MM.1S (cell line): ENCODE results near the gene ARL8B.
A peak's percentile ranks its signal among the peaks of the same experiment; 100 is the strongest.

Source experiments
- DNase-seq: peaks from one replicate; pipeline ENCODE4 v3.0.0-alpha.2; 2015
- H2AFZ ChIP-seq: fragments of 300-600 bp; sonication (generic); 2 replicates; pipeline ENCODE4 v1.6.0; 2016; ENCODE audit warnings: antibody characterized with exemption, low read length
- H3F3A ChIP-seq: fragments of 300-600 bp; sonication (generic); 2 replicates; pipeline ENCODE4 v1.6.1; 2016; ENCODE audit warnings: mild to moderate bottlenecking, antibody characterized with exemption, low read length, moderate library complexity, mixed read lengths; ENCODE audit not compliant: insufficient read depth
- H3K27ac ChIP-seq: fragments of 300-600 bp; sonication (generic); 2 replicates; pipeline ENCODE4 v1.5.1; 2016; ENCODE audit warnings: mild to moderate bottlenecking, low read length
- H3K27me3 ChIP-seq: fragments of 300-600 bp; sonication (generic); replicated peaks from 2 replicates; pipeline ENCODE4 v1.6.0; 2016; ENCODE audit warnings: low read length; ENCODE audit not compliant: insufficient read depth
- H3K36me3 ChIP-seq: fragments of 300-600 bp; sonication (generic); replicated peaks from 2 replicates; pipeline ENCODE4 v1.6.1; 2016; ENCODE audit warnings: mild to moderate bottlenecking, low read length, mixed read lengths; ENCODE audit not compliant: insufficient read depth
- H3K4me1 ChIP-seq: fragments of 300-600 bp; sonication (generic); 2 replicates; pipeline ENCODE4 v1.6.1; 2016; ENCODE audit warnings: low read length, mixed read lengths
- H3K4me2 ChIP-seq: fragments of 300-600 bp; sonication (generic); 2 replicates; pipeline ENCODE4 v1.6.0; 2016; ENCODE audit warnings: low read depth, low read length
- H3K4me3 ChIP-seq: fragments of 300-600 bp; sonication (generic); 2 replicates; pipeline ENCODE4 v1.5.1; 2016; ENCODE audit warnings: low read length, mixed read lengths
- H3K79me2 ChIP-seq: fragments of 300-600 bp; sonication (generic); 2 replicates; pipeline ENCODE4 v1.6.1; 2016; ENCODE audit warnings: mixed run types, low read length, mixed read lengths
- H3K9ac ChIP-seq: fragments of 300-600 bp; sonication (generic); 2 replicates; pipeline ENCODE4 v1.6.1; 2016; ENCODE audit warnings: low read length, mixed read lengths
- H3K9me2 ChIP-seq: fragments of 300-600 bp; sonication (generic); replicated peaks from 2 replicates; pipeline ENCODE4 v1.6.1; 2016; ENCODE audit warnings: mild to moderate bottlenecking, low read length, mixed read lengths; ENCODE audit not compliant: insufficient read depth
- H3K9me3 ChIP-seq: fragments of 300-600 bp; sonication (generic); replicated peaks from 2 replicates; pipeline ENCODE4 v1.6.1; 2016; ENCODE audit warnings: mild to moderate bottlenecking, low read length, mixed read lengths; ENCODE audit not compliant: insufficient read depth
- H4K20me1 ChIP-seq: fragments of 300-600 bp; sonication (generic); 2 replicates; pipeline ENCODE4 v1.6.1; 2016; ENCODE audit warnings: mild to moderate bottlenecking, low read length, moderate library complexity, mixed read lengths; ENCODE audit not compliant: insufficient read depth
- CTCF ChIP-seq: fragments of 300-600 bp; sonication (generic); IDR thresholded peaks from 2 replicates; pipeline ENCODE4 v1.5.1; 2016; ENCODE audit warnings: antibody characterized with exemption, low read length, mixed read lengths
- EZH2 ChIP-seq: fragments of 300-600 bp; sonication (generic); optimal IDR thresholded peaks from 2 replicates; pipeline ENCODE3; 2017; ENCODE audit warnings: low read depth, mild to moderate bottlenecking, antibody characterized with exemption, low read length, mixed read lengths
- EZH2phosphoT487 ChIP-seq: fragments of 300-600 bp; sonication (generic); IDR thresholded peaks from 2 replicates; pipeline ENCODE4 v1.6.1; 2018; ENCODE audit warnings: antibody characterized with exemption, low read length

The ARL8B gene

DNA sequence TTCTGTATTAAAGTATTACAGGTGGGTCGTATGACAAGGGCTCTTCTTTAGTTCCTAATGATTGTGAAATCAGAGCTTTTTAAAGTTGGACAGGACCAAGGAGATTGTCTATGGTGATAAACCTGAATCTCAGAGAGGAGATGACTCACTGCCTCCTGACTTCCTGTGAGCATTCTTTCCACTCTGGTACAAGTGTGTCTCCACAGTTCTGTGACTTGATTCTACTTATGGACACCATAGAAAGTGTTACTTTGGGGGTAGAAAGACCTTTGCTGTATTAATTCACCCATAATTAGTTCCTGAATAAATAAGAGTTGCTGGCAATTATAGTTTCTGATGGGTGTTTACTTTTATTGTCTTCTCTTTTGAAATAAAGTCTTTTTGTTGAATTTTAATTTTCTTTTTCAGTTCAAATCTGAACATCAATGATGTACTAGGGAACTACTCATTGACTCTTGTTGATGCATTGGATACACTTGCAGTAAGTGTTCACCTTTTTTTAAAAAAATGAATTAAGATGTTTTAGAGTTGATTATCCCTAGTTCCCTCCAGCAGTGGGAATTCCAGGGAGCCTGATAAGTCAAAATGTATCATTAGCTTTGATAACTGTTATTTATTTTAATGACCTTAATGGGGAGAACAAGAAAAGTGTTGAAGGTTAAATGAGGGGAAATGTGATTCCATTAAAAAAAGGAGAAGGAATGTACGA, 72.9 kb downstream of the ARL8B start:
- peaks cover 78% of the 10 kb centered on the region for H3K4me1 ChIP-seq
- peak overlapping the region; percentile 98 for H3K27ac ChIP-seq
- peak overlapping the region; percentile 70 for H3K9ac ChIP-seq
- H3F3A ChIP-seq = peaks cover 97% of the 10 kb centered on the region
- H3K4me3 ChIP-seq = no peak overlapping the region
- H3K36me3 ChIP-seq = peaks cover 8% of the 10 kb centered on the region; the same call in 1 of the 2 replicates
- TF ChIP-seq EZH2 (no peak), CTCF (no peak), EZH2phosphoT487 (no peak)
- no peak overlapping the region for H2AFZ ChIP-seq
- H3K9me2 ChIP-seq = no peaks in the 10 kb centered on the region
- no peaks in the 10 kb centered on the region for H3K27me3 ChIP-seq
- H3K79me2 ChIP-seq = peaks cover 89% of the 10 kb centered on the region
- H3K9me3 ChIP-seq = no peaks in the 10 kb centered on the region
- peak overlapping the region; percentile 66 for H3K4me2 ChIP-seq
- no peaks in the 10 kb centered on the region for H4K20me1 ChIP-seq
- DNase-seq = peak; percentile 73

DNA sequence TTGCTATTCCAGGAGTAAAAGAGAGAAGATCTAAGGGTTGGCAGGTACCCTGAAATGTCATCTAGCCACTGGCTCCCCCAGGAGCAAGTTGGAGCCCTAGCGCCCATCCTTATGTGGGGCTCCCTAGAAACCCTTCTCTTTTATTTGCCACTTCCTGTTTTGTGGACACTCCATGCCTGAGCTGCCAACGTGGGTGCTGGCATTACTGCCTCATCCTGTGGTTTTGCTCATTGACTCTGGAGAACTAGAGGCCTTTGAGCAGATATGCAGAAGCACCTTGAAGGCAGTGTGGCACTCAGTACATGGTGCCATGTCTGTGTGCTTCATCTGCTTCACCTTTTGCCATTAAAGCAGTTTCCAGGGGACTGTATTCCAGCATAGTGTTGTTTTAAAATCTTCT, 73.5 kb downstream of the ARL8B start:
- Histone ChIP-seq H3K4me3 (no peak overlapping the region), H3K9ac (peak overlapping the region; percentile 70; the same call in 1 of the 2 replicates), H3K4me1 (peaks cover 84% of the 10 kb centered on the region), H3K9me2 (no peaks in the 10 kb centered on the region), H3K4me2 (peak overlapping the region; percentile 66), H3K36me3 (peaks cover 8% of the 10 kb centered on the region), H3K27me3 (no peaks in the 10 kb centered on the region), H4K20me1 (no peaks in the 10 kb centered on the region), H2AFZ (no peak overlapping the region), H3K79me2 (peaks cover 89% of the 10 kb centered on the region), H3K27ac (peak overlapping the region; percentile 98), H3K9me3 (no peaks in the 10 kb centered on the region), H3F3A (peaks cover 90% of the 10 kb centered on the region)
- no peak for TF ChIP-seq CTCF
- peak; percentile 42 for DNase-seq

- H3K36me3 ChIP-seq = peaks cover 13% of the 10 kb centered on the region
- H3K27ac ChIP-seq = peak overlapping the region; percentile 98
- peak; percentile 19 for DNase-seq
- H3K9me2 ChIP-seq = no peaks in the 10 kb centered on the region
- peak overlapping the region; percentile 12 for H3K4me3 ChIP-seq
- peaks cover 89% of the 10 kb centered on the region for H3K79me2 ChIP-seq
- no peaks in the 10 kb centered on the region for H3K27me3 ChIP-seq
- H3K4me2 ChIP-seq = peak overlapping the region; percentile 66; the same call in 1 of the 2 replicates
- H3K9ac ChIP-seq = peak overlapping the region; percentile 70
- no peaks in the 10 kb centered on the region for H3K9me3 ChIP-seq
- peaks cover 86% of the 10 kb centered on the region for H3K4me1 ChIP-seq
- no peak overlapping the region for H2AFZ ChIP-seq
- H4K20me1 ChIP-seq = no peaks in the 10 kb centered on the region
- peaks cover 76% of the 10 kb centered on the region for H3F3A ChIP-seq
- TF ChIP-seq EZH2phosphoT487 (no peak), CTCF (no peak), EZH2 (no peak)
These were observed 74.9 kb downstream of the ARL8B start for GRCh38 chr3:5197022-5197421.
